SKM-1 treated with dmso at 0.1 percent for 144 hours (cell line): ENCODE data around the gene THOC2.
"Not testable (repeated sequence)": the region's sequence is repeated elsewhere in the genome, so short reads cannot be mapped to it uniquely, and the experiment has no call there.

ENCODE experiments used
- DNase-seq: peaks from one replicate; lab custom pipeline; 2025; ENCODE audit not compliant: unreplicated experiment; lab: John Stamatoyannopoulos, UW

Gene THOC2

DNA sequence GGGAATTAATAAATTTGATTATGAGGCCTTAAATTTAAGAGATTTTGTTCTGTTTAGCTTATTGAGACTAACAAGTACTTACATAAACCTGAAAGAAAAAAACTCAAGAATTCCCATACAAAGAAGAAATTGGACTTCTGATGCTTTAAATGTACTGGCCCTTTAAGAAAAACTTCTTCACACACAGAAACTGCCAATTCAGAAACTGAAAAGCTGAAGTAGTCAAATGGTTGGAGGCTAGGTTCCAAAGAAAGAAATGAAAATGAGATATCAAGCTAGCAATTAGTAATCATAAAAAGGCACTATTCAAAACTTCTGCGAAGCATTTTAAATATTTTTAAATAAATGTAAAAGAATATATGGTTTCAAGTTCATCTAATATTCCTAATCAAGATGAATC is 151.3 kb downstream of the THOC2 start:
- DNase-seq = no peak

DNA sequence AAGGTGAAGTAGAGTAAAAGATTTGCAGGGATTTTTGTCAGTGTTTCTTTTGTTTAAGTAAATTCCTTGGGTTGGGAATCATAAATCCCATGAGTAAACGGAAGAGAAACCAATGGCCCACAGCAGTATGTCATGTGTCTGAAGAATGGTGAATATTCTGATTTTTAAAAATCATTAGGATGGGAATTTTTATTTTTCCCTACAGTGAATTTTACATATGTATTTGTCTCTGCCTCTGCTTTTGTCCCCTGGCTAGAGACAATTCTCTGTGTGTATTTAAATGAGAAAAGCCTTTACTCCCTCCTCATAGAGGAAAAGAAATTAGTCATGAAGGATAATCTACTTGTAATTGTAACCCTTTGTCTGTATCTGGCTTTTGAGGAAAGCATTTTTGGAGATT is 152.1 kb downstream of the THOC2 start:
- DNase-seq = no peak

GRCh38 chrX:123574027-123574426 is 158.8 kb downstream of the THOC2 start:
- not testable (repeated sequence) for DNase-seq

DNA sequence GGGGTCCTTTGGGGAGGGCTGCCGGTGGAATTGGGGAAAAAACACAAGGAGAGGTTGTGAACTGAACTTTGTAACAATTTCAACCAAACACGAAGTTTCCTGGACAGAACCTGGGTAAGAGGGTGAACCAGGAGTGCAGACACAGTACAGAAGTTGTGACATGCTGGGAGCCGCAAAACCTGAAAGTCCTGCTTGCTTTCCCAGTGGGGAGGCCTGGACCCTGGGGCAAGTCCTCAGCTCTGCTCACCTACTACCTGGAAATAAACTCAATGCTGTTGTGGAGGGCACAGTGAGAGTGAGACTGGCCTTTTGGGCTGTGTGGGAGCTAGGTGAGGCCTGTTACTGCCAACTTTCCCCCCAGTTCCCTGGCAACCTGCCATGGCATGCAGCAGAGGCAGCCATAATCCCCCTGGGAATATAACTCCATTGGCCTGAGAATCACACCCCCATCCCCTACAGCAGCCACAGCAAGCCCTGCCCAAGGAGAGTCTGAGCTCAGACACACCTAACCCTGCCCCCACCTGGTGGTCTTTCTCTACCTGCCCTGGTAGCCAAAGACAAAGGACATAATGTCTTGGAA is 162.8 kb downstream of the THOC2 start:
- no peak for DNase-seq

- DNase-seq = no peak
Measured at GRCh38 chrX:123563167-123563566, 169.7 kb downstream of the THOC2 start.

DNA sequence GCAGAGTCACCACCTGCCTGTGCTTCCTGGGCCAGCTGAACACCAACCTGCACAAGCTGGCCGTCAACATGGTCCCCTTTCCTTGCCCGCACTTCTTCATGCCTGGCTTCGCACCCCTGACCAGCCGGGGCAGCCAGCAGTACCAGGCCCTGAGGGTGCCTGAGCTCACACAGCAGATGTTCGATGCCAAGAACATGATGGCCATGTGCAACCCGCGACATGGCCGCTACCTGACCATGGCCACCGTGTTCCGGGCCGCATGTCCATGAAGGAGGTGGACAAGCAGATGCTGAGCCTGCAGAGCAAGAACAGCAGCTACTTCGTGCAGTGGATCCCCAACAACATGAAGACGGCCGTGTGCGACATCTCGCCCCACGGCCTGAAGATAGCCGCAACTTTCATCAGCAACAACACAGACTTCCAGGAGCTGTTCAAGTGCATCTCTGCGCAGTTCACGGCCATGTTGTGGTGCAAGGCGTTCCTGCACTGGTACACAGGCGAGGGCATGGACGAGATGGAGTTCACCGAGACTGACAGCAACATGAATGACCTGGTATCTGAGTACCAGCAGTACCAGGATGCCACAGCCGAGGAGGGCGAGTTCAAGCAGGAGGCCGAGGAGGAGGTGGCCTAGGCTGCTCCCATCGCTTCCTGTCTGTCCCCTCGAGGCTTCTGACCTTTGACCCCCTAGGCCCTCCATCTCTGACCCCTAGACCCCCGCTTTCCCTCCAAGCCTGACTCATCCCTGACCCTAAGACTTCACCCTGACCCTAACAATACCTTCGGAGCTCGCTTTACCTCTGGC is 170.3 kb downstream of the THOC2 start:
- DNase-seq = no peak

GRCh38 chrX:123561439-123562215 is 171.2 kb downstream of the THOC2 start:
- no peak for DNase-seq

GRCh38 chrX:123550829-123551228 is 182.0 kb downstream of the THOC2 start:
- DNase-seq = no peak
